ENCODE measurements around the gene TSKS.
A peak's percentile ranks its signal among the peaks of the same experiment; 100 is the strongest.

Gene TSKS, protein sequence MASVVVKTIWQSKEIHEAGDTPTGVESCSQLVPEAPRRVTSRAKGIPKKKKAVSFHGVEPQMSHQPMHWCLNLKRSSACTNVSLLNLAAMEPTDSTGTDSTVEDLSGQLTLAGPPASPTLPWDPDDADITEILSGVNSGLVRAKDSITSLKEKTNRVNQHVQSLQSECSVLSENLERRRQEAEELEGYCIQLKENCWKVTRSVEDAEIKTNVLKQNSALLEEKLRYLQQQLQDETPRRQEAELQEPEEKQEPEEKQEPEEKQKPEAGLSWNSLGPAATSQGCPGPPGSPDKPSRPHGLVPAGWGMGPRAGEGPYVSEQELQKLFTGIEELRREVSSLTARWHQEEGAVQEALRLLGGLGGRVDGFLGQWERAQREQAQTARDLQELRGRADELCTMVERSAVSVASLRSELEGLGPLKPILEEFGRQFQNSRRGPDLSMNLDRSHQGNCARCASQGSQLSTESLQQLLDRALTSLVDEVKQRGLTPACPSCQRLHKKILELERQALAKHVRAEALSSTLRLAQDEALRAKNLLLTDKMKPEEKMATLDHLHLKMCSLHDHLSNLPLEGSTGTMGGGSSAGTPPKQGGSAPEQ

DNA sequence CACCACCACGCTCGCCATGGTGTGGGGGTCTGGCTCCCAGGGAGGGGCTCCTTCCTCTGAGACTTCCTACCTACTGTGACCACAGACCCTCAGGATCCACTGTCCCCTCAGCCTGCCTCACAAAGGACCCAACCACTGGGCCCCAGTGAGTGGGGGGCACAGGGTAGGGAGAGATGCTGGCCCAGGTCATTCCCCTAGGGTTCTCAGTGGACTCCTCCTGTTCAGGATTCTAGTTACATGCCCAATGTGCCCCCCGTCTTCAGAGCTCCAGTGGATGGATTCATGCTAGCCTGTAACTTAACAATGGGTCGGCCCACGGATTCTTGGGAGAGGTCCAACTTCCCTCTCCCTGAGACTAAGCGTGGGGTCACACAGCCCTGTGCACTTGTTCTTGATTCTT lies at the start of gene TSKS:
Gene TSKS (minus strand): TSS at position 77 of the 400 bp plus-strand sequence. CDS start 59 bp downstream, at position 18.
- TF ChIP-seq, protein P1, sequence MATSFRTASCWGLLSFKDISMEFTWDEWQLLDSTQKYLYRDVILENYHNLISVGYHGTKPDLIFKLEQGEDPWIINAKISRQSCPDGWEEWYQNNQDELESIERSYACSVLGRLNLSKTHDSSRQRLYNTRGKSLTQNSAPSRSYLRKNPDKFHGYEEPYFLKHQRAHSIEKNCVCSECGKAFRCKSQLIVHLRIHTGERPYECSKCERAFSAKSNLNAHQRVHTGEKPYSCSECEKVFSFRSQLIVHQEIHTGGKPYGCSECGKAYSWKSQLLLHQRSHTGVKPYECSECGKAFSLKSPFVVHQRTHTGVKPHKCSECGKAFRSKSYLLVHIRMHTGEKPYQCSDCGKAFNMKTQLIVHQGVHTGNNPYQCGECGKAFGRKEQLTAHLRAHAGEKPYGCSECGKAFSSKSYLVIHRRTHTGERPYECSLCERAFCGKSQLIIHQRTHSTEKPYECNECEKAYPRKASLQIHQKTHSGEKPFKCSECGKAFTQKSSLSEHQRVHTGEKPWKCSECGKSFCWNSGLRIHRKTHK (tag by site-specific recombination; IDR thresholded peaks at IDR 0.05), result no peak
- TF ChIP-seq, protein P2, sequence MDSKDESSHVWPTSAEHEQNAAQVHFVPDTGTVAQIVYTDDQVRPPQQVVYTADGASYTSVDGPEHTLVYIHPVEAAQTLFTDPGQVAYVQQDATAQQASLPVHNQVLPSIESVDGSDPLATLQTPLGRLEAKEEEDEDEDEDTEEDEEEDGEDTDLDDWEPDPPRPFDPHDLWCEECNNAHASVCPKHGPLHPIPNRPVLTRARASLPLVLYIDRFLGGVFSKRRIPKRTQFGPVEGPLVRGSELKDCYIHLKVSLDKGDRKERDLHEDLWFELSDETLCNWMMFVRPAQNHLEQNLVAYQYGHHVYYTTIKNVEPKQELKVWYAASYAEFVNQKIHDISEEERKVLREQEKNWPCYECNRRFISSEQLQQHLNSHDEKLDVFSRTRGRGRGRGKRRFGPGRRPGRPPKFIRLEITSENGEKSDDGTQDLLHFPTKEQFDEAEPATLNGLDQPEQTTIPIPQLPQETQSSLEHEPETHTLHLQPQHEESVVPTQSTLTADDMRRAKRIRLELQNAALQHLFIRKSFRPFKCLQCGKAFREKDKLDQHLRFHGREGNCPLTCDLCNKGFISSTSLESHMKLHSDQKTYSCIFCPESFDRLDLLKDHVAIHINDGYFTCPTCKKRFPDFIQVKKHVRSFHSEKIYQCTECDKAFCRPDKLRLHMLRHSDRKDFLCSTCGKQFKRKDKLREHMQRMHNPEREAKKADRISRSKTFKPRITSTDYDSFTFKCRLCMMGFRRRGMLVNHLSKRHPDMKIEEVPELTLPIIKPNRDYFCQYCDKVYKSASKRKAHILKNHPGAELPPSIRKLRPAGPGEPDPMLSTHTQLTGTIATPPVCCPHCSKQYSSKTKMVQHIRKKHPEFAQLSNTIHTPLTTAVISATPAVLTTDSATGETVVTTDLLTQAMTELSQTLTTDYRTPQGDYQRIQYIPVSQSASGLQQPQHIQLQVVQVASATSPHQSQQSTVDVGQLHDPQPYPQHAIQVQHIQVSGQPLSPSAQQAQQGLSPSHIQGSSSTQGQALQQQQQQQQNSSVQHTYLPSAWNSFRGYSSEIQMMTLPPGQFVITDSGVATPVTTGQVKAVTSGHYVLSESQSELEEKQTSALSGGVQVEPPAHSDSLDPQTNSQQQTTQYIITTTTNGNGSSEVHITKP (tag by site-specific recombination; IDR thresholded peaks at IDR 0.05), result peak; percentile 97
- no peak for TF ChIP-seq ZFP41 (tag by site-specific recombination; IDR thresholded peaks at IDR 0.05; ENCODE audit: borderline replicate concordance)
- POLR2A ChIA-PET, result no interaction called here

DNA sequence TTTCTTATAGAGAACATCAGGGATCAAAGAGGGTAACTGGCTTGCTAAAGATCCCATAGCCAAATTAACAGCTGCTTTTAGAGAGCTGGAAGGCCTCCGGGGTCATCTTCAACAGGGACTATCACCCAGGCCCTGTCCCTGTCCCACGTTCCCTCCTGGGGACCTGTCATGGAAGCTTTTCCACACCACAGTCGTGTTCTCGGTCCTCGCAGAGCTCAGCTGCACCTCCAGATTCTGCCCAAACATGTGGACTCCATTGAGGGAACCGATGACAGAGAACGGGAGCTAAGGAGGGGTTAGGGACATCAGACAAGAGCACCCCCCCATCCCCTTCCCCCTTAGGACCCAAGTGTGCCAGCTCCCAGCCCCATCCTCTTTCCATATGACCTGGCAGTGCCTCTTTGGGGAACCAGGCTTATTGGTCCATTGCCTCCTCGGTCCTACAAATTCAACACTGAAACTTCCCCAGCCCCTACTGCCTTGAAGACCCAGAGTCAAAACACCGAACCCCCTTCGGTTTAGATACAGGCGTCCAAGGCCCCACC lies 49.4 kb upstream of the TSKS start:
- H3K4me3 ChIP-seq (ENCODE audit: low read depth, low read length), result peak overlapping the region; percentile 92
- no peak for TF ChIP-seq ZNF335 (tag by site-specific recombination; conservative IDR thresholded peaks at IDR 0.05)
- TF ChIP-seq, protein P2 (tag by site-specific recombination; IDR thresholded peaks at IDR 0.05), result 0 out of 2 replicates have a peak, but pooled peaks have one; percentile 41
- H3K4me1 ChIP-seq (ENCODE audit: control insufficient read depth, insufficient read depth, low read length), result peaks cover 2% of the 10 kb centered on the region; the same call in 1 of the 2 replicates
- ChIA-PET POLR2A (interaction anchor here (0.5 to 2.5 kb wide), 20 partner anchors 8 to 232 kb away, joined by 3 to 23 read pairs (median 4); partner anchors contain the start of genes AKT1S1, AP2A1, NOSIP and NUP62), CTCF (interaction anchor here (0.5 to 1.6 kb wide), 6 partner anchors 38 to 423 kb away, joined by 3 to 7 read pairs (median 4); no protein-coding TSS in a partner anchor)
- H3K27ac ChIP-seq (ENCODE audit: extremely low read depth, low read depth, low read length), result peak overlapping the region; percentile 67; the same call in 1 of the 2 replicates
- peaks cover 0 to 22% of the 10 kb centered on the region in 2 experiments; a peak in 2 of 3 replicates for H3K36me3 ChIP-seq (ENCODE audit: control insufficient read depth in 2 of 2, insufficient read depth in 1 of 2, low read length in 2 of 2)
- H3K9me3 ChIP-seq (ENCODE audit: control insufficient read depth, insufficient read depth, low read depth, low read length), result no peaks in the 10 kb centered on the region

More for the DNA sequence above, at the start of gene TSKS:
- Histone ChIP-seq H3K9me3 (ENCODE audit: control insufficient read depth, insufficient read depth, low read depth, low read length) (no peaks in the 10 kb centered on the region), H3K4me3 (ENCODE audit: low read depth, low read length) (no peak within 1 kb of the TSS), H3K36me3 (ENCODE audit: control insufficient read depth in 2 of 2, insufficient read depth in 1 of 2, low read length in 2 of 2) (no peaks in the 10 kb centered on the region), H3K4me1 (ENCODE audit: control insufficient read depth, insufficient read depth, low read length) (peaks cover 16% of the 10 kb centered on the region), H3K27ac (ENCODE audit: extremely low read depth, low read depth, low read length) (no peak within 1 kb of the TSS)
- CTCF ChIA-PET, result interaction anchor here (0.6 to 0.7 kb wide), 2 partner anchors 30 to 70 kb away, joined by 3 read pairs; no protein-coding TSS in a partner anchor

DNA sequence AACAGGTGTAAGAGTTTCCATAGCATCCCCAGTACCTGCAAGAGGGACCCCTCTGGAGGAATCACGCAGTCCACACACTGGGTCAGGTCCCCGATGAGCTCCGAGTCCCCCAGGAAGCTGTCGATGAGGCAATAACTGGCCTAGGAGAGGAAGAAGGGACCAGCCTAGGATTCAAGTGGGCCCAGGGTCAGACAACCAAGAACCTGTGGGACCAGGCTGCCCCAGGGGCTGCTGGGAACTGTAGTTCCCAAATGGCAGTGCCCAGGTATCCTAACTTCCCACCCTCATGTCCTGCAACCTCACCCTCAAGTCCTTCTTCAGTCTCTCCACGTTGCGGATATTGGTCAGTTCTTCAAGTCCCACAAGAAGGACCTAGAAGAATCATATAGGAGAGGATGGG lies 48.2 kb upstream of the TSKS start:
- CTCF ChIA-PET, result interaction anchor here (1.2 to 1.4 kb wide), 2 partner anchors 11 to 94 kb away, joined by 4 read pairs; no protein-coding TSS in a partner anchor
- H3K27ac ChIP-seq (ENCODE audit: extremely low read depth, low read depth, low read length), result no peak overlapping the region
- POLR2A ChIA-PET, result interaction anchor here (1.1 to 2.4 kb wide), 2 partner anchors 11 to 231 kb away, joined by 5 to 7 read pairs; partner anchors contain the start of gene NOSIP
- H3K36me3 ChIP-seq (ENCODE audit: control insufficient read depth in 2 of 2, insufficient read depth in 1 of 2, low read length in 2 of 2), result peaks cover 0 to 28% of the 10 kb centered on the region in 2 experiments; a peak in 2 of 3 replicates
- no peaks in the 10 kb centered on the region; the same call in 1 of the 2 replicates for H3K4me1 ChIP-seq (ENCODE audit: control insufficient read depth, insufficient read depth, low read length)
- H3K4me3 ChIP-seq (ENCODE audit: low read depth, low read length), result no peak overlapping the region
- H3K9me3 ChIP-seq (ENCODE audit: control insufficient read depth, insufficient read depth, low read depth, low read length), result no peaks in the 10 kb centered on the region
- TF ChIP-seq, protein P3, sequence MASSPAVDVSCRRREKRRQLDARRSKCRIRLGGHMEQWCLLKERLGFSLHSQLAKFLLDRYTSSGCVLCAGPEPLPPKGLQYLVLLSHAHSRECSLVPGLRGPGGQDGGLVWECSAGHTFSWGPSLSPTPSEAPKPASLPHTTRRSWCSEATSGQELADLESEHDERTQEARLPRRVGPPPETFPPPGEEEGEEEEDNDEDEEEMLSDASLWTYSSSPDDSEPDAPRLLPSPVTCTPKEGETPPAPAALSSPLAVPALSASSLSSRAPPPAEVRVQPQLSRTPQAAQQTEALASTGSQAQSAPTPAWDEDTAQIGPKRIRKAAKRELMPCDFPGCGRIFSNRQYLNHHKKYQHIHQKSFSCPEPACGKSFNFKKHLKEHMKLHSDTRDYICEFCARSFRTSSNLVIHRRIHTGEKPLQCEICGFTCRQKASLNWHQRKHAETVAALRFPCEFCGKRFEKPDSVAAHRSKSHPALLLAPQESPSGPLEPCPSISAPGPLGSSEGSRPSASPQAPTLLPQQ (tag by site-specific recombination; IDR thresholded peaks at IDR 0.05), result 0 out of 2 replicates have a peak, but pooled peaks have one; percentile 35
- TF ChIP-seq ZNF335 (tag by site-specific recombination; conservative IDR thresholded peaks at IDR 0.05) (0 out of 2 replicates have a peak, but pooled peaks have one; percentile 32), SCRT2 (tag by site-specific recombination; IDR thresholded peaks at IDR 0.05) (peak; percentile 70)
- TF ChIP-seq, protein P4, sequence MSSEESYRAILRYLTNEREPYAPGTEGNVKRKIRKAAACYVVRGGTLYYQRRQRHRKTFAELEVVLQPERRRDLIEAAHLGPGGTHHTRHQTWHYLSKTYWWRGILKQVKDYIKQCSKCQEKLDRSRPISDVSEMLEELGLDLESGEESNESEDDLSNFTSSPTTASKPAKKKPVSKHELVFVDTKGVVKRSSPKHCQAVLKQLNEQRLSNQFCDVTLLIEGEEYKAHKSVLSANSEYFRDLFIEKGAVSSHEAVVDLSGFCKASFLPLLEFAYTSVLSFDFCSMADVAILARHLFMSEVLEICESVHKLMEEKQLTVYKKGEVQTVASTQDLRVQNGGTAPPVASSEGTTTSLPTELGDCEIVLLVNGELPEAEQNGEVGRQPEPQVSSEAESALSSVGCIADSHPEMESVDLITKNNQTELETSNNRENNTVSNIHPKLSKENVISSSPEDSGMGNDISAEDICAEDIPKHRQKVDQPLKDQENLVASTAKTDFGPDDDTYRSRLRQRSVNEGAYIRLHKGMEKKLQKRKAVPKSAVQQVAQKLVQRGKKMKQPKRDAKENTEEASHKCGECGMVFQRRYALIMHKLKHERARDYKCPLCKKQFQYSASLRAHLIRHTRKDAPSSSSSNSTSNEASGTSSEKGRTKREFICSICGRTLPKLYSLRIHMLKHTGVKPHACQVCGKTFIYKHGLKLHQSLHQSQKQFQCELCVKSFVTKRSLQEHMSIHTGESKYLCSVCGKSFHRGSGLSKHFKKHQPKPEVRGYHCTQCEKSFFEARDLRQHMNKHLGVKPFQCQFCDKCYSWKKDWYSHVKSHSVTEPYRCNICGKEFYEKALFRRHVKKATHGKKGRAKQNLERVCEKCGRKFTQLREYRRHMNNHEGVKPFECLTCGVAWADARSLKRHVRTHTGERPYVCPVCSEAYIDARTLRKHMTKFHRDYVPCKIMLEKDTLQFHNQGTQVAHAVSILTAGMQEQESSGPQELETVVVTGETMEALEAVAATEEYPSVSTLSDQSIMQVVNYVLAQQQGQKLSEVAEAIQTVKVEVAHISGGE (tag by site-specific recombination; conservative IDR thresholded peaks at IDR 0.05; ENCODE audit: low read depth), result peak; percentile 49; the same call in 1 of the 2 replicates
- TF ChIP-seq, protein P5, sequence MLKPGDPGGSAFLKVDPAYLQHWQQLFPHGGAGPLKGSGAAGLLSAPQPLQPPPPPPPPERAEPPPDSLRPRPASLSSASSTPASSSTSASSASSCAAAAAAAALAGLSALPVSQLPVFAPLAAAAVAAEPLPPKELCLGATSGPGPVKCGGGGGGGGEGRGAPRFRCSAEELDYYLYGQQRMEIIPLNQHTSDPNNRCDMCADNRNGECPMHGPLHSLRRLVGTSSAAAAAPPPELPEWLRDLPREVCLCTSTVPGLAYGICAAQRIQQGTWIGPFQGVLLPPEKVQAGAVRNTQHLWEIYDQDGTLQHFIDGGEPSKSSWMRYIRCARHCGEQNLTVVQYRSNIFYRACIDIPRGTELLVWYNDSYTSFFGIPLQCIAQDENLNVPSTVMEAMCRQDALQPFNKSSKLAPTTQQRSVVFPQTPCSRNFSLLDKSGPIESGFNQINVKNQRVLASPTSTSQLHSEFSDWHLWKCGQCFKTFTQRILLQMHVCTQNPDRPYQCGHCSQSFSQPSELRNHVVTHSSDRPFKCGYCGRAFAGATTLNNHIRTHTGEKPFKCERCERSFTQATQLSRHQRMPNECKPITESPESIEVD (tag by site-specific recombination; IDR thresholded peaks at IDR 0.05), result no peak
